HCT116 (cell line): ENCODE measurements around the gene KCNMB2. TPM values are rescaled to one million over a fixed set of nuclear protein-coding genes. Genes with fewer than 3 reads are reported as not detected.

Source experiments
- ATAC-seq: fragments of 200-7000 bp; cut with Tn5 transposase; 2 replicates; pipeline ENCODE4 v1.9.1; 2020; ENCODE audit warnings: mild to moderate bottlenecking, moderate library complexity
- BruUV-seq: library from RNA; stranded (reverse); fragments of 400-500 nt; replicated peaks from 2 replicates; lab custom pipeline; 2021; lab: Mats Ljungman, UMichigan
- CTCF ChIA-PET: fragments of 300-600 bp; sonication (Branson Sonifier 250); formaldehyde crosslinking; loops from one replicate; lab custom pipeline; 2021; ENCODE audit warnings: antibody characterized with exemption; lab: Charles Lee
- POLR2A ChIA-PET: fragments of 300-600, 350-600 bp; sonication (Branson Sonifier 250); formaldehyde crosslinking; loops from one replicate; lab custom pipeline; 2021; ENCODE audit warnings: antibody characterized with exemption; lab: Charles Lee
- RAD21 ChIA-PET, 2 experiments: fragments of 300-600 bp; sonication (Branson Sonifier 250); formaldehyde crosslinking; loops; one replicate each; lab custom pipeline; 2023; ENCODE audit warnings: low total read pairs in 2 of 2; ENCODE audit not compliant: uncharacterized antibody in 2 of 2, unreplicated experiment in 2 of 2, low non-redundant PET in 1 of 2; lab: Charles Lee
- DNase-seq: peaks from one replicate; pipeline ENCODE4 v3.0.0-alpha.2; 2010; ENCODE audit warnings: low read depth, low spot score
- H2AFZ ChIP-seq: fragments of 200-600 bp; shearing (Covaris generic), sonication (generic); 2 replicates; pipeline ENCODE4 v1.6.1; 2017; ENCODE audit warnings: low read depth, mixed run types, mixed read lengths, antibody characterized with exemption, low read length; ENCODE audit not compliant: poor library complexity, severe bottlenecking
- H3K27ac ChIP-seq: 2 replicates; pipeline ENCODE4 v1.5.1; 2012; ENCODE audit warnings: low read depth, low read length
- H3K27me3 ChIP-seq: fragments of 200-600 bp; sonication (generic); 2 replicates; pipeline ENCODE4 v1.6.1; 2016; ENCODE audit warnings: mixed run types, low read length, mixed read lengths; ENCODE audit not compliant: insufficient read depth
- H3K36me3 ChIP-seq, 2 experiments: fragments of 200-500 bp in 1 of 2; fragments of 200-600 bp in 1 of 2; sonication (Bioruptor generic) in 1 of 2; sonication (generic) in 1 of 2; 2 replicates each; pipeline versions ENCODE4 v1.5.1 to v1.6.1; 2014 to 2016; ENCODE audit warnings: low read length in 2 of 2, inconsistent platforms in 1 of 2, mixed read lengths in 1 of 2, mixed run types in 1 of 2; ENCODE audit not compliant: insufficient read depth in 2 of 2, control insufficient read depth in 1 of 2
- H3K4me1 ChIP-seq, 2 experiments: fragments of 200-600 bp in 1 of 2; sonication (generic) in 1 of 2; 2 replicates each; pipeline versions ENCODE4 v1.5.1 to v1.6.1; 2012 to 2017; ENCODE audit warnings: low read length in 2 of 2, inconsistent platforms in 1 of 2, mild to moderate bottlenecking in 1 of 2, mixed read lengths in 1 of 2, mixed run types in 1 of 2, moderate library complexity in 1 of 2; ENCODE audit not compliant: insufficient read depth in 2 of 2, control insufficient read depth in 1 of 2
- H3K4me2 ChIP-seq: fragments of 200-600 bp; sonication (generic); 2 replicates; pipeline ENCODE4 v1.6.1; 2017; ENCODE audit warnings: mixed run types, low read length, mixed read lengths
- H3K4me3 ChIP-seq, 2 experiments: fragments of 200-600 bp in 1 of 2; sonication (generic) in 1 of 2; replicated peaks in 1 of 2; 2 replicates each; pipeline ENCODE4 v1.5.1; 2011 to 2016; ENCODE audit warnings: low read length in 2 of 2, control low read depth in 1 of 2, low read depth in 1 of 2, mild to moderate bottlenecking in 1 of 2, mixed read lengths in 1 of 2, mixed run types in 1 of 2
- H3K79me2 ChIP-seq: fragments of 200-600 bp; sonication (generic); 2 replicates; pipeline ENCODE4 v1.6.1; 2017; ENCODE audit warnings: mild to moderate bottlenecking, mixed run types, low read length, moderate library complexity, mixed read lengths; ENCODE audit not compliant: insufficient read depth
- H3K9ac ChIP-seq: fragments of 200-600 bp; sonication (generic); 2 replicates; pipeline ENCODE4 v1.6.1; 2016; ENCODE audit warnings: low read length, mixed read lengths
- H3K9me2 ChIP-seq: fragments of 200-600 bp; sonication (generic), shearing (Covaris generic); 2 replicates; pipeline ENCODE4 v1.6.1; 2017; ENCODE audit warnings: mixed run types, mild to moderate bottlenecking, moderate library complexity; ENCODE audit not compliant: insufficient read depth
- H3K9me3 ChIP-seq, 2 experiments: fragments of 200-500 bp in 1 of 2; fragments of 200-600 bp in 1 of 2; sonication (Bioruptor generic) in 1 of 2; sonication (generic) in 1 of 2; 2 replicates each; pipeline ENCODE4 v1.6.1; 2014 to 2017; ENCODE audit warnings: low read length in 2 of 2, mixed read lengths in 2 of 2, inconsistent platforms in 1 of 2, low read depth in 1 of 2, mild to moderate bottlenecking in 1 of 2, mixed run types in 1 of 2, moderate library complexity in 1 of 2; ENCODE audit not compliant: control insufficient read depth in 1 of 2, insufficient read depth in 1 of 2
- H4K20me1 ChIP-seq: fragments of 200-600 bp; sonication (generic), shearing (Covaris generic); 2 replicates; pipeline ENCODE4 v1.6.1; 2017; ENCODE audit warnings: mixed run types, mild to moderate bottlenecking, moderate library complexity; ENCODE audit not compliant: insufficient read depth
- ATF3 ChIP-seq: IDR thresholded peaks from 2 replicates; pipeline ENCODE4 v1.6.1; 2012
- CBX3 ChIP-seq: IDR thresholded peaks from 2 replicates; pipeline ENCODE4 v1.6.1; 2012; ENCODE audit warnings: low read depth
- CEBPB ChIP-seq: IDR thresholded peaks from 2 replicates; pipeline ENCODE4 v1.6.1; 2012; ENCODE audit warnings: low read depth
- ELF1 ChIP-seq: IDR thresholded peaks from 2 replicates; pipeline ENCODE4 v1.6.1; 2012; ENCODE audit warnings: low read depth, borderline replicate concordance
- EZH2 ChIP-seq: fragments of 200-600 bp; sonication (generic); IDR thresholded peaks from 2 replicates; pipeline ENCODE4 v1.6.1; 2017; ENCODE audit warnings: antibody characterized with exemption, mixed run types
- POLR2A ChIP-seq: IDR thresholded peaks from 2 replicates; pipeline ENCODE4 v1.7.0; 2011; ENCODE audit warnings: borderline replicate concordance; ENCODE audit not compliant: insufficient read depth, insufficient read length; ENCODE audit errors: extremely low read depth
- POLR2AphosphoS5 ChIP-seq: IDR thresholded peaks from 2 replicates; pipeline ENCODE4 v1.6.1; 2011; ENCODE audit warnings: mild to moderate bottlenecking, low read depth, low read length, moderate library complexity
- RAD21 ChIP-seq: IDR thresholded peaks from 2 replicates; pipeline ENCODE4 v1.6.1; 2012; ENCODE audit warnings: low read depth, mild to moderate bottlenecking
- REST ChIP-seq: IDR thresholded peaks from 2 replicates; pipeline ENCODE4 v1.6.1; 2012; ENCODE audit warnings: low read depth
- SIN3A ChIP-seq: IDR thresholded peaks from 2 replicates; pipeline ENCODE4 v1.6.1; 2012; ENCODE audit warnings: low read depth
- SRF ChIP-seq: IDR thresholded peaks from 2 replicates; pipeline ENCODE4 v1.6.1; 2012; ENCODE audit warnings: low read depth
- TCF7L2 ChIP-seq: IDR thresholded peaks from 2 replicates; pipeline ENCODE4 v1.7.0; 2011; ENCODE audit warnings: borderline replicate concordance, inconsistent platforms; ENCODE audit not compliant: insufficient read depth, insufficient read length; ENCODE audit errors: extremely low read depth
- YY1 ChIP-seq: IDR thresholded peaks from 2 replicates; pipeline ENCODE4 v1.6.1; 2011; ENCODE audit warnings: low read length, low read depth, moderate library complexity, mild to moderate bottlenecking; ENCODE audit not compliant: insufficient replicate concordance; ENCODE audit errors: extremely low read depth
- ZNF274 ChIP-seq: fragments of 200-500 bp; sonication (Bioruptor generic); IDR thresholded peaks from 2 replicates; pipeline ENCODE4 v1.6.1; 2014; ENCODE audit warnings: mild to moderate bottlenecking, low read depth, low read length, inconsistent platforms
- intact Hi-C: fragments of 100-400 bp; cut with micrococcal nuclease; formaldehyde crosslinking; loops from 2 replicates; pipeline ENCODE4 v1.10.0; 2022
- total RNA-seq: library from RNA; stranded (reverse); gene quantifications from one replicate; pipeline ENCODE4 v1.2.1, GENCODE V29; 2021; ENCODE audit not compliant: unreplicated experiment
- TF ChIP-seq, protein P1 (sequence below): IDR thresholded peaks from 2 replicates; pipeline ENCODE4 v1.6.1; 2011; ENCODE audit warnings: mild to moderate bottlenecking, low read length, moderate library complexity; ENCODE audit not compliant: insufficient replicate concordance; ENCODE audit errors: extremely low read depth

Gene KCNMB2
- total RNA-seq, 1 experiment from 2014 or later = not detected

GRCh38 chr3:178562947-178563232 is 26.7 kb downstream of the KCNMB2 start:
- no peak for TF ChIP-seq RAD21
- no peak for TF ChIP-seq CBX3
- TF ChIP-seq, all 23 proteins: peak for 0
- ChIA-PET CTCF (no interaction called here), POLR2A (no interaction called here), RAD21 (no interaction called here)
- Histone ChIP-seq H3K27me3 (no peaks in the 10 kb centered on the region), H4K20me1 (no peaks in the 10 kb centered on the region), H3K79me2 (no peaks in the 10 kb centered on the region), H2AFZ (no peak overlapping the region), H3K4me1 (no peaks in the 10 kb centered on the region), H3K27ac (no peak overlapping the region), H3K9me2 (no peaks in the 10 kb centered on the region), H3K9ac (no peak overlapping the region), H3K36me3 (no peaks in the 10 kb centered on the region), H3K4me2 (no peak overlapping the region), H3K4me3 (no peak overlapping the region), H3K9me3 (no peaks in the 10 kb centered on the region)
- no TSS peak for BruUV-seq
- DNase-seq = no peak
- ATAC-seq = no peak
- intact Hi-C loops = no loop called here

DNA sequence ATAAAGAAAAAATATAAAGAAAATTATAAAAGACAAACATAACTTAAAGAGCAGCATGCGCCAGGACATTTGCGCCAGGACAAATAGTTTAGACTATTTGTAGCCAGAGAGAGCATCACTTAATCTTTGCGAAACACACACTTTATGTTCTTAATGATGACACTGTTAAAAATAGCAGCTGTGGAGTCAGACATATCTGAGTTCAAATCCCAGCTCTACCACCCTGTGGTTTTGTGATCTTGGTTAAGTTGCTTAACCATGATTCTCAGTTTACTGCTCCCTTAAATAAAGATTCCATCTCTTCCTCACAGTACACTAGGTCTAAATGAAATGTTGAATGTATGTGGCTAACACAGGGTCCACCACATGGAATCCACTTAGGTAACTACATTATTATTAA is 31.4 kb downstream of the KCNMB2 start:
- H3K4me2 ChIP-seq = no peak overlapping the region
- no peak for DNase-seq
- H3K9me2 ChIP-seq = no peaks in the 10 kb centered on the region
- H3K4me1 ChIP-seq = no peaks in the 10 kb centered on the region
- no peak for TF ChIP-seq REST
- no peak for TF ChIP-seq CEBPB
- TF ChIP-seq RAD21 = no peak
- TF ChIP-seq ATF3 = no peak
- no peak for TF ChIP-seq POLR2AphosphoS5
- no peak for TF ChIP-seq SIN3A
- TF ChIP-seq, protein P1, sequence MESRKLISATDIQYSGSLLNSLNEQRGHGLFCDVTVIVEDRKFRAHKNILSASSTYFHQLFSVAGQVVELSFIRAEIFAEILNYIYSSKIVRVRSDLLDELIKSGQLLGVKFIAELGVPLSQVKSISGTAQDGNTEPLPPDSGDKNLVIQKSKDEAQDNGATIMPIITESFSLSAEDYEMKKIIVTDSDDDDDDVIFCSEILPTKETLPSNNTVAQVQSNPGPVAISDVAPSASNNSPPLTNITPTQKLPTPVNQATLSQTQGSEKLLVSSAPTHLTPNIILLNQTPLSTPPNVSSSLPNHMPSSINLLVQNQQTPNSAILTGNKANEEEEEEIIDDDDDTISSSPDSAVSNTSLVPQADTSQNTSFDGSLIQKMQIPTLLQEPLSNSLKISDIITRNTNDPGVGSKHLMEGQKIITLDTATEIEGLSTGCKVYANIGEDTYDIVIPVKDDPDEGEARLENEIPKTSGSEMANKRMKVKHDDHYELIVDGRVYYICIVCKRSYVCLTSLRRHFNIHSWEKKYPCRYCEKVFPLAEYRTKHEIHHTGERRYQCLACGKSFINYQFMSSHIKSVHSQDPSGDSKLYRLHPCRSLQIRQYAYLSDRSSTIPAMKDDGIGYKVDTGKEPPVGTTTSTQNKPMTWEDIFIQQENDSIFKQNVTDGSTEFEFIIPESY = no peak
- no peak for TF ChIP-seq CBX3
- TF ChIP-seq SRF = no peak
- TF ChIP-seq ZNF274 = no peak
- TF ChIP-seq ELF1 = no peak
- no peak for TF ChIP-seq POLR2A
- no peak for TF ChIP-seq YY1
- no peak for TF ChIP-seq TCF7L2
- no peak for TF ChIP-seq EZH2
- TF ChIP-seq, all 23 proteins: peak for 0
- Histone ChIP-seq H3K4me3 (no peak overlapping the region), H3K27me3 (no peaks in the 10 kb centered on the region), H2AFZ (no peak overlapping the region), H3K36me3 (no peaks in the 10 kb centered on the region), H3K9ac (no peak overlapping the region), H4K20me1 (no peaks in the 10 kb centered on the region), H3K79me2 (no peaks in the 10 kb centered on the region), H3K9me3 (no peaks in the 10 kb centered on the region), H3K27ac (no peak overlapping the region)
- ATAC-seq = no peak
- no TSS peak for BruUV-seq
- POLR2A ChIA-PET = no interaction called here
- intact Hi-C loops = no loop called here
- RAD21 ChIA-PET = no interaction called here
- CTCF ChIA-PET = no interaction called here
